Coronary artery (tissue), 2 donors: ENCODE results near the gene SPEG.

ENCODE experiments used
- DNase-seq: peaks from one replicate; pipeline ENCODE4 v3.0.0-alpha.2; 2017; ENCODE audit warnings: low spot score
- H3K27ac ChIP-seq, 2 donors: fragments of 200-600 bp; sonication (generic); one replicate each; pipeline ENCODE4 v1.5.1; 2016 to 2019
- H3K4me3 ChIP-seq: fragments of 200-600 bp; sonication (generic); 2 replicates; pipeline ENCODE4 v1.5.1; 2016; ENCODE audit warnings: mild to moderate bottlenecking, moderate library complexity
- CTCF ChIP-seq: fragments of 200-600 bp; sonication (generic); IDR thresholded peaks from one replicate; pipeline ENCODE4 v1.5.1; 2019; ENCODE audit warnings: antibody characterized with exemption

Gene SPEG

GRCh38 chr2:219499058-219499307 is 64.3 kb downstream of the SPEG start:
- Histone ChIP-seq H3K4me3 (peak overlapping the region; percentile 79), H3K27ac (peak overlapping the region; percentile 95 to 98)
- no peak for DNase-seq
- TF ChIP-seq CTCF = no peak

- Histone ChIP-seq H3K27ac (no peak overlapping the region), H3K4me3 (peak overlapping the region; percentile 79)
- no peak for DNase-seq
- TF ChIP-seq CTCF = no peak
Observed at GRCh38 chr2:219499555-219499954, 64.9 kb downstream of the SPEG start.

- Histone ChIP-seq H3K27ac (no peak overlapping the region), H3K4me3 (no peak overlapping the region)
- no peak for DNase-seq
- TF ChIP-seq CTCF = no peak
Observed at GRCh38 chr2:219500135-219500534, 65.5 kb downstream of the SPEG start.

GRCh38 chr2:219501849-219502248 is 67.2 kb downstream of the SPEG start:
- no peak for DNase-seq
- no peak for TF ChIP-seq CTCF
- Histone ChIP-seq H3K27ac (no peak overlapping the region), H3K4me3 (no peak overlapping the region)

GRCh38 chr2:219502618-219503017 is 68.0 kb downstream of the SPEG start:
- H3K4me3 ChIP-seq = no peak overlapping the region
- no peak for TF ChIP-seq CTCF
- DNase-seq = no peak
- no peak overlapping the region for H3K27ac ChIP-seq

GRCh38 chr2:219505585-219505984 is 70.9 kb downstream of the SPEG start:
- no peak for TF ChIP-seq CTCF
- Histone ChIP-seq H3K4me3 (no peak overlapping the region), H3K27ac (no peak overlapping the region)
- no peak for DNase-seq

GRCh38 chr2:219506153-219506801 is 71.6 kb downstream of the SPEG start:
- no peak overlapping the region for H3K4me3 ChIP-seq
- H3K27ac ChIP-seq = no peak overlapping the region
- no peak for TF ChIP-seq CTCF
- DNase-seq = no peak
